IPS-20b (cell line): Measurements from ENCODE around the gene APLP2.
"Not testable (repeated sequence)": the region's sequence is repeated elsewhere in the genome, so short reads cannot be mapped to it uniquely, and the experiment has no call there.

Source experiments
- H3K27ac ChIP-seq: one replicate; pipeline ENCODE4 v1.5.1; 2013; ENCODE audit warnings: low read length
- H3K27me3 ChIP-seq: 2 replicates; pipeline ENCODE4 v1.6.1; 2013; ENCODE audit warnings: mild to moderate bottlenecking, low read length, inconsistent platforms; ENCODE audit not compliant: insufficient read depth
- H3K36me3 ChIP-seq: 2 replicates; pipeline ENCODE4 v1.6.1; 2013; ENCODE audit warnings: low read depth, mild to moderate bottlenecking, inconsistent platforms, low read length, moderate library complexity; ENCODE audit not compliant: insufficient read depth
- H3K4me1 ChIP-seq: 2 replicates; pipeline ENCODE4 v1.6.1; 2013; ENCODE audit warnings: mild to moderate bottlenecking, control low read depth, inconsistent platforms, low read length, moderate library complexity; ENCODE audit not compliant: insufficient read depth
- H3K4me3 ChIP-seq: 2 replicates; pipeline ENCODE4 v1.5.1; 2013; ENCODE audit warnings: mild to moderate bottlenecking, low read length, inconsistent platforms
- H3K9ac ChIP-seq: 2 replicates; pipeline ENCODE4 v1.6.1; 2013; ENCODE audit warnings: low read depth, mild to moderate bottlenecking, inconsistent platforms, low read length, moderate library complexity
- H3K9me3 ChIP-seq: 2 replicates; pipeline ENCODE4 v1.6.1; 2013; ENCODE audit warnings: mild to moderate bottlenecking, low read depth, low read length, inconsistent platforms; ENCODE audit not compliant: insufficient read depth

APLP2 gene

DNA sequence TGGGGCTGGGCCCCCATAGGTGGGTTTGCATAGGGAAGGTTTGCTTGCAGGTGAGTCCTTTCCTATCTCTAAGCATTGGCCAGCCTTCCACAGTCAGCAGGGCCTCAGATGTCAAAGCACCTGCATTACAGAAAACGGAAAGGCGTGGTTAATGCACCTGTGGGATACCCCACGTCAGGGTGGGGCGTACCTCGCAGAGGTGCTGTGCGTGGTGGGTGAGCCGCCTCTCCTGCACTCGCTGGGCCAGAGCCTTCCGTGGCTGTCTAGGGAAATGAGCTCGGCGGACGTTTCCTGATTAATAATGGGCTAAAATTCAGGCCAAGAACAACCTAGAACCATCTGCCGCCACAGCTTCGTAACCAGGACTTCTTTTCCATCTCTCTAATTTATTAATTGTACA lies 122.2 kb downstream of the APLP2 start:
- Histone ChIP-seq H3K4me1 (no peaks in the 10 kb centered on the region), H3K4me3 (no peak overlapping the region), H3K27ac (no peak overlapping the region), H3K9me3 (no peaks in the 10 kb centered on the region), H3K27me3 (no peaks in the 10 kb centered on the region), H3K36me3 (peaks cover under 1% of the 10 kb centered on the region; the same call in 1 of the 2 replicates), H3K9ac (no peak overlapping the region)

DNA sequence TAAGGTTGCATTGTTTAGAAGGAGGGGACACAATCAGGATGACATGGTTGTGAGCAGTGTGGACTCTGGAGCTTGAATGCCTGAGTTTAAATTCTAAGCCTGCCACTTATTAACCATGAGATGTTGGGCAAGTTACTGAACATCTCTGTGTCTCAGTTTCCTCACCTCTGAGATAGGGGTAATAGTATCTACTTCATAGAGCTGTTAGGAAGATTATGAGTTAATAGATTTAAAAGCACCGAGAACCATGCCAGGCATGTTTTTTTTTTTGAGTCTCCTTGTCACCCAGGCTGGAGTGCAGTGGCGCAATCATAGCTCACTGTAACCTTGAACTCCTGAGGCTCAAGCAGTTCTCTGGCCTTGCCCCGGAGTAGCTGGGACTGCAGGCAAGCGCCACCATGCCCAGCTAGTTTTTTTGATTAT lies 123.2 kb downstream of the APLP2 start:
- Histone ChIP-seq H3K27ac (no peak overlapping the region), H3K4me1 (no peaks in the 10 kb centered on the region), H3K27me3 (no peaks in the 10 kb centered on the region), H3K4me3 (no peak overlapping the region), H3K9ac (no peak overlapping the region), H3K9me3 (no peaks in the 10 kb centered on the region), H3K36me3 (peaks cover 4% of the 10 kb centered on the region; the same call in 1 of the 2 replicates)

DNA sequence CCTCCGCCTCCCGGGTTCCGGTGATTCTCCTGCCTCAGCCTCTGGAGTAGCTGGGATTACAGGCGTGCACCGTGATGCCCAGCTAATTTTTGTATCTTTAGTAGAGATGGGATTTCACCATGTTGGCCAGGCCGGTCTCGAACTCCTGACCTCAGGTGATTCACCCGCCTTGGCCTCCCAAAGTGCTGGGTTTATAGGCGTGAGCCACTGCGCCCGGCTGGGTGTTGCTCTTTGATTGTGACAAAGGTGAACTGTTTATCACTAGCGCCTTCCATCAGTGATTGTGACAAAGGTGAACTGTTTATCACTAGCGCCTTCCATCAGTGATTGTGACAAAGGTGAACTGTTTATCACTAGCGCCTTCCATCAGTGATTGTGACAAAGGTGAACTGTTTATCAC lies 123.9 kb downstream of the APLP2 start:
- not testable (repeated sequence) for H3K4me1 ChIP-seq, H3K27me3 ChIP-seq, H3K9ac ChIP-seq, H3K4me3 ChIP-seq, H3K36me3 ChIP-seq, H3K27ac ChIP-seq, H3K9me3 ChIP-seq
